HTR-8/SVneo (cell line): ENCODE results near the gene YPEL3.
"Not testable (repeated sequence)": the region's sequence is repeated elsewhere in the genome, so short reads cannot be mapped to it uniquely, and the experiment has no call there.

Source experiments
- DNase-seq: peaks from one replicate; pipeline ENCODE4 v3.0.0; 2011; ENCODE audit warnings: low spot score, mixed read lengths; ENCODE audit not compliant: insufficient read length
- FAIRE-seq: peaks from 2 replicates; lab custom pipeline; 2011; peaks lifted over from hg19 to GRCh38; lab: Jason Lieb, UNC

Gene YPEL3

GRCh38 chr16:30096105-30096861 is at the start of gene YPEL3:
YPEL3 (minus strand) TSS chr16:30096213; CDS start chr16:30095482, 731 bp downstream.
- FAIRE-seq (no peak), DNase-seq (peak; percentile 66)

GRCh38 chr16:30145657-30146056 is 49.6 kb upstream of the YPEL3 start:
- DNase-seq (no peak), FAIRE-seq (no peak)

GRCh38 chr16:30144917-30145316 is 48.9 kb upstream of the YPEL3 start:
- FAIRE-seq, result no peak
- no peak for DNase-seq

- no peak for DNase-seq
- FAIRE-seq, result no peak
Observed at GRCh38 chr16:30144017-30144416, 48.0 kb upstream of the YPEL3 start.

GRCh38 chr16:30143347-30143702 is 47.3 kb upstream of the YPEL3 start:
- DNase-seq, result no peak
- FAIRE-seq, result no peak

GRCh38 chr16:30142672-30143346 is 46.8 kb upstream of the YPEL3 start:
- DNase-seq, result no peak

GRCh38 chr16:30141750-30142149 is 45.7 kb upstream of the YPEL3 start:
- DNase-seq, result no peak
- no peak for FAIRE-seq

More at GRCh38 chr16:30142672-30143346, 46.8 kb upstream of the YPEL3 start:
- FAIRE-seq, result no peak

GRCh38 chr16:30139583-30140481 is 43.8 kb upstream of the YPEL3 start:
- DNase-seq (no peak), FAIRE-seq (no peak)

- DNase-seq (no peak), FAIRE-seq (no peak)
Observed at GRCh38 chr16:30137897-30138296, 41.9 kb upstream of the YPEL3 start.

- DNase-seq, result no peak
- FAIRE-seq, result no peak
Observed at GRCh38 chr16:30136971-30137605, 41.1 kb upstream of the YPEL3 start.

GRCh38 chr16:30132591-30132990 is 36.6 kb upstream of the YPEL3 start:
- no peak for FAIRE-seq
- no peak for DNase-seq

- no peak for DNase-seq
- no peak for FAIRE-seq
Observed at GRCh38 chr16:30131869-30132475, 36.0 kb upstream of the YPEL3 start.

- DNase-seq, result no peak
- no peak for FAIRE-seq
Observed at GRCh38 chr16:30127993-30128392, 32.0 kb upstream of the YPEL3 start.

GRCh38 chr16:30125690-30126089 is 29.7 kb upstream of the YPEL3 start:
- DNase-seq, FAIRE-seq: not testable (repeated sequence)

- DNase-seq (no peak), FAIRE-seq (no peak)
Observed at GRCh38 chr16:30124985-30125379, 29.0 kb upstream of the YPEL3 start.

- FAIRE-seq (no peak), DNase-seq (no peak)
Observed at GRCh38 chr16:30122604-30123160, 26.7 kb upstream of the YPEL3 start.

- FAIRE-seq, result no peak
- DNase-seq, result no peak
Observed at GRCh38 chr16:30121741-30122571, 25.9 kb upstream of the YPEL3 start.

GRCh38 chr16:30120340-30121105 is 24.5 kb upstream of the YPEL3 start:
- DNase-seq (no peak), FAIRE-seq (no peak)
